ENCODE results near the gene FABP6.
"Not testable (repeated sequence)": the region's sequence is repeated elsewhere in the genome, so short reads cannot be mapped to it uniquely, and the experiment has no call there.

FABP6 gene

GRCh38 chr5:160229190-160229742, at the start of gene FABP6:
TSS of gene FABP6 (plus strand) at chr5:160229506. CDS start at chr5:160229558, 52 bp downstream.
- DNase-seq (ENCODE audit: low read depth): no peak

- DNase-seq (ENCODE audit: low read depth): no peak
These were observed 48.4 kb upstream of the FABP6 start for GRCh38 chr5:160180931-160181330.

GRCh38 chr5:160181965-160182622, 47.2 kb upstream of the FABP6 start:
- DNase-seq (ENCODE audit: low read depth): no peak

- DNase-seq (ENCODE audit: low read depth): no peak
These were observed 46.2 kb upstream of the FABP6 start for GRCh38 chr5:160183075-160183474.

GRCh38 chr5:160185626-160186360, 43.5 kb upstream of the FABP6 start:
- no peak for DNase-seq (ENCODE audit: low read depth)

- DNase-seq (ENCODE audit: low read depth): no peak
These were observed 42.8 kb upstream of the FABP6 start for GRCh38 chr5:160186480-160186879.

- no peak for DNase-seq (ENCODE audit: low read depth)
These were observed 42.2 kb upstream of the FABP6 start for GRCh38 chr5:160187091-160187490.

- no peak for DNase-seq (ENCODE audit: low read depth)
These were observed 40.9 kb upstream of the FABP6 start for GRCh38 chr5:160188141-160189015.

GRCh38 chr5:160192424-160192823, 36.9 kb upstream of the FABP6 start:
- DNase-seq (ENCODE audit: low read depth): no peak

GRCh38 chr5:160193076-160193475, 36.2 kb upstream of the FABP6 start:
- DNase-seq (ENCODE audit: low read depth): not testable (repeated sequence)

- DNase-seq (ENCODE audit: low read depth): not testable (repeated sequence)
These were observed 35.5 kb upstream of the FABP6 start for GRCh38 chr5:160193790-160194189.

- DNase-seq (ENCODE audit: low read depth): no peak
These were observed 31.8 kb upstream of the FABP6 start for GRCh38 chr5:160197341-160198144.

GRCh38 chr5:160198146-160198545, 31.2 kb upstream of the FABP6 start:
- DNase-seq (ENCODE audit: low read depth): no peak

GRCh38 chr5:160198841-160199409, 30.4 kb upstream of the FABP6 start:
- DNase-seq (ENCODE audit: low read depth): no peak

GRCh38 chr5:160199410-160199911, 29.8 kb upstream of the FABP6 start:
- DNase-seq (ENCODE audit: low read depth): no peak

- no peak for DNase-seq (ENCODE audit: low read depth)
These were observed 22.2 kb upstream of the FABP6 start for GRCh38 chr5:160207061-160207460.

GRCh38 chr5:160209917-160210316, 19.4 kb upstream of the FABP6 start:
- no peak for DNase-seq (ENCODE audit: low read depth)

- no peak for DNase-seq (ENCODE audit: low read depth)
These were observed 18.7 kb upstream of the FABP6 start for GRCh38 chr5:160210606-160211005.

- no peak for DNase-seq (ENCODE audit: low read depth)
These were observed 18.0 kb upstream of the FABP6 start for GRCh38 chr5:160211352-160211751.

GRCh38 chr5:160213537-160213936, 15.8 kb upstream of the FABP6 start:
- DNase-seq (ENCODE audit: low read depth): no peak

- no peak for DNase-seq (ENCODE audit: low read depth)
These were observed 9.9 kb upstream of the FABP6 start for GRCh38 chr5:160219356-160219755.
